HFFc6 (cell line): ENCODE results near the gene CCDC136. TPM values are rescaled to one million over a fixed set of nuclear protein-coding genes. Genes with fewer than 3 reads are reported as not detected.
A peak's percentile ranks its signal among the peaks of the same experiment; 100 is the strongest.

Experiments used
- DNase-seq: peaks from one replicate; pipeline ENCODE4 v3.0.0-alpha.2; 2018
- H3K27ac Mint-ChIP-seq: 2 replicates; pipeline ENCODE4 v1.8.0; 2020; ENCODE audit warnings: mild to moderate bottlenecking, mixed read lengths
- H3K27me3 Mint-ChIP-seq: 2 replicates; pipeline ENCODE4 v1.8.0; 2021; ENCODE audit warnings: mild to moderate bottlenecking, moderate library complexity, mixed read lengths; ENCODE audit not compliant: insufficient read depth
- H3K36me3 Mint-ChIP-seq: 2 replicates; pipeline ENCODE4 v1.8.0; 2021; ENCODE audit warnings: low read depth, mixed read lengths
- H3K4me1 Mint-ChIP-seq: 2 replicates; pipeline ENCODE4 v1.8.0; 2020; ENCODE audit warnings: low read depth, mixed read lengths
- H3K4me3 Mint-ChIP-seq: 2 replicates; pipeline ENCODE4 v1.8.0; 2020; ENCODE audit warnings: mild to moderate bottlenecking, moderate library complexity, mixed read lengths
- H3K9me3 Mint-ChIP-seq: 2 replicates; pipeline ENCODE4 v1.8.0; 2020; ENCODE audit warnings: mild to moderate bottlenecking, mixed read lengths
- CTCF ChIP-seq: fragments of 200-600 bp; sonication (generic); IDR thresholded peaks from 2 replicates; pipeline ENCODE4 v1.5.0; 2021; ENCODE audit warnings: antibody characterized with exemption, mild to moderate bottlenecking
- long read RNA-seq: library from polyadenylated mRNA; unstranded; transcript quantifications from one replicate; pipeline ENCODE4 v2.0.0, GENCODE V29; 2019
- total RNA-seq, 6 experiments: library from RNA; stranded (reverse); fragmentation: NEBNext Ultra II Directional; extraction: Animal tissue kit (Norgen Biotek cat#: 25700); gene quantifications; 2 replicates in 1 of 6; 3 replicates in 5 of 6; pipeline ENCODE4 v1.2.3, GENCODE V29; 2021

Gene CCDC136
- total RNA-seq, result 10 to 100 TPM in 4 of 6 experiments, 1 to 10 TPM in 2; 7.4 to 16.5 (median 13.7) TPM
- long read RNA-seq, partial matches to known transcripts, result 0 of 2 reads
- long read RNA-seq, other reads (novel, unspliced or antisense), result 2 of 2 reads

- Mint-ChIP-seq H3K27me3 (peaks cover 9% of the 10 kb centered on the region), H3K36me3 (peaks cover 12% of the 10 kb centered on the region; the same call in 1 of the 2 replicates), H3K4me3 (peak within 1 kb of the TSS; percentile 85), H3K9me3 (no peaks in the 10 kb centered on the region), H3K4me1 (peaks cover 24% of the 10 kb centered on the region), H3K27ac (no peak within 1 kb of the TSS)
- no peak for TF ChIP-seq CTCF
- DNase-seq, result no peak
Observed at GRCh38 chr7:128791121-128791971, at the start of gene CCDC136. CCDC136 (plus strand) TSS chr7:128791968; CDS start chr7:128792412, 444 bp downstream.

GRCh38 chr7:128742206-128742605, 49.6 kb upstream of the CCDC136 start:
- Mint-ChIP-seq H3K27me3 (peaks cover 20% of the 10 kb centered on the region), H3K4me3 (peak overlapping the region; percentile 99), H3K4me1 (peaks cover 72% of the 10 kb centered on the region), H3K27ac (peak overlapping the region; percentile 100), H3K36me3 (peaks cover 57% of the 10 kb centered on the region), H3K9me3 (no peaks in the 10 kb centered on the region)
- peak; percentile 82 for DNase-seq
- no peak for TF ChIP-seq CTCF

GRCh38 chr7:128743112-128743772, 48.5 kb upstream of the CCDC136 start:
- Mint-ChIP-seq H3K4me3 (peak overlapping the region; percentile 99), H3K4me1 (peaks cover 72% of the 10 kb centered on the region), H3K9me3 (no peaks in the 10 kb centered on the region), H3K27me3 (peaks cover 20% of the 10 kb centered on the region), H3K27ac (peak overlapping the region; percentile 100), H3K36me3 (peaks cover 65% of the 10 kb centered on the region)
- DNase-seq, result peak; percentile 29
- TF ChIP-seq CTCF, result no peak

GRCh38 chr7:128744366-128744905, 47.3 kb upstream of the CCDC136 start:
- peak overlapping the region; percentile 99 for H3K4me3 Mint-ChIP-seq

More at GRCh38 chr7:128744366-128744905, 47.3 kb upstream of the CCDC136 start:
- Mint-ChIP-seq H3K4me1 (peaks cover 77% of the 10 kb centered on the region), H3K27me3 (peaks cover 12% of the 10 kb centered on the region), H3K36me3 (peaks cover 73% of the 10 kb centered on the region), H3K9me3 (no peaks in the 10 kb centered on the region), H3K27ac (peak overlapping the region; percentile 100)
- no peak for TF ChIP-seq CTCF
- no peak for DNase-seq
